ENCODE data around the gene TXNRD3.

DNA sequence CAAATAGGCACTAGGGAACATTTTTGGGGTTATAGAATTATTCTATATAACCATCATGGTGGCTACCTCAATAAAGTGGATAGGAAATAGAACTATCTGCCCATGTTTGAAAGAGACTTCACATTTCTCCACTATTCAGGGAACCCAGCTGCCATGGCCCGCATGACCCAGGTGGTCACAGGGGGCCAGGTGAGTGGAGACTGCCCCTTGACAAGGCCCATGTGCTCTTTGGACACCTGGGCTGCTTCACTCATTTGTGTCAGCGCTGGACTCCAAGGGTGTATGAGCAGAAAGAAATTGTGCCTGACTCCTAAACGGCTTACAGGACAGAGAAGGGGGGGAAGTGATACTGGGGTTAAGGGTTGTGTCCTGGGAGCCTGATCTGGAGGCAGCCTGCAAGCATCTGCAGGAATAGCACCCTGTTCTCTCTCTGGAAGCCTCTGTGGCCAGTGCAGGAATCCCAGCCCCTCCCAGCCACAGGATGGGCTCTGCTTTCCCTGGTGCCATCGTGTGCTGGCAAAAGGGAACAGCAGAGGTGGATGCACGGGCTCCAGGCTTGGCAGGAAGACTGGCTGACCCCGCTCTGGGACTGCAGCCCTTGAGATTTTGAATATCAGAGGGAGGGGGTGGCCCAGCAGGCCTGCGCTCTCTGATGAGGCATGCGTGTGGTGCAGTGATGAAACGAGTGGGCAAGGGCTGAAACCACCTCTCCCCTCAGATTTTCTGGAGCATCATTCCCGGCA, 87.1 kb downstream of the TXNRD3 start:
- TF ChIP-seq EZH2phosphoT487 (IDR thresholded peaks at IDR 0.05; ENCODE audit: insufficient read depth, low read depth) (no peak), EZH2 (IDR thresholded peaks at IDR 0.05; ENCODE audit: insufficient read depth, poor library complexity, severe bottlenecking) (no peak)
